Pericardium fibroblast (primary cell): ENCODE measurements around the gene SETD5. TPM values are rescaled to one million over a fixed set of nuclear protein-coding genes. Genes with fewer than 3 reads are reported as not detected.

Experiments
- total RNA-seq: library from RNA; depleted of rRNA; stranded (reverse); fragments of >200 nt; gene quantifications from 2 replicates; pipeline ENCODE4 v1.2.3, GENCODE V29; 2015

The SETD5 gene
- 35.7 and 48.4 TPM in 2 replicates for total RNA-seq

GRCh38 chr3:9397332-9397905 lies at the start of gene SETD5:
Gene SETD5 (plus strand): TSS chr3:9397615. CDS start chr3:9428939, 31,324 bp downstream.

GRCh38 chr3:9362731-9363530 lies 34.5 kb upstream of the SETD5 start, which contains the start of gene THUMPD3:
Gene THUMPD3 (plus strand): TSS chr3:9363054. CDS start chr3:9365069, 2,015 bp downstream.

Other genes starting within 250 kb of the SETD5 start
- 0.43 and 5.7 TPM in 2 replicates for gene SRGAP3, start 148.0 kb upstream of the SETD5 start, total RNA-seq
- gene THUMPD3, start 34.6 kb upstream of the SETD5 start, total RNA-seq = 36.2 and 39.1 TPM in 2 replicates
- gene LHFPL4, start 156.2 kb downstream of the SETD5 start, total RNA-seq = under 0.01 TPM in 1 of 2 replicates, not detected in the other